IMR-90 (cell line): Measurements from ENCODE around the gene ROBO1. TPM values are rescaled to one million over a fixed set of nuclear protein-coding genes. Genes with fewer than 3 reads are reported as not detected.

Source experiments
- ATAC-seq: fragments of 200-7000 bp; cut with Tn5 transposase; 2 replicates; pipeline ENCODE4 v1.9.1; 2020; ENCODE audit warnings: low read depth, mild to moderate bottlenecking, moderate library complexity
- BruUV-seq: library from RNA; stranded (reverse); fragments of 400-500 nt; replicated peaks from 2 replicates; lab custom pipeline; 2021; lab: Mats Ljungman, UMichigan
- CTCF ChIA-PET: fragments of 300-600 bp; formaldehyde crosslinking; extraction: SDS; loops from one replicate; lab custom pipeline; 2021; ENCODE audit warnings: antibody characterized with exemption; lab: Yijun Ruan, JAX
- POLR2A ChIA-PET: fragments of 300-600 bp; sonication (Branson Sonifier 250); formaldehyde crosslinking; loops from one replicate; lab custom pipeline; 2022; ENCODE audit warnings: antibody characterized with exemption; ENCODE audit not compliant: unreplicated experiment; lab: Charles Lee
- DNase-seq: peaks from one replicate; pipeline ENCODE4 v3.0.0; 2013
- H2AFZ ChIP-seq: replicated peaks from 2 replicates; pipeline ENCODE3; 2013; ENCODE audit warnings: low read length, mild to moderate bottlenecking; ENCODE audit not compliant: poor library complexity
- H2AK5ac ChIP-seq: 2 replicates; pipeline ENCODE4 v1.6.1; 2013; ENCODE audit warnings: low read depth, low read length, inconsistent platforms
- H2AK9ac ChIP-seq: replicated peaks from 2 replicates; pipeline ENCODE3; 2013; ENCODE audit warnings: mild to moderate bottlenecking, low read depth, low read length, moderate library complexity; ENCODE audit not compliant: poor library complexity
- H2BK120ac ChIP-seq: 2 replicates; pipeline ENCODE4 v1.6.1; 2013; ENCODE audit warnings: low read depth, low read length, inconsistent platforms
- H2BK15ac ChIP-seq: 3 replicates; pipeline ENCODE4 v1.6.1; 2013; ENCODE audit warnings: low read depth, low read length, inconsistent platforms
- H2BK20ac ChIP-seq: 2 replicates; pipeline ENCODE4 v1.6.1; 2013; ENCODE audit warnings: low read depth, mild to moderate bottlenecking, inconsistent platforms, low read length, moderate library complexity
- H2BK5ac ChIP-seq: 2 replicates; pipeline ENCODE4 v1.6.1; 2013; ENCODE audit warnings: mild to moderate bottlenecking, low read depth, low read length, inconsistent platforms; ENCODE audit not compliant: poor library complexity, severe bottlenecking
- H3K14ac ChIP-seq: replicated peaks from 2 replicates; pipeline ENCODE4 v1.6.1; 2013; ENCODE audit warnings: low read depth, low read length, inconsistent platforms
- H3K18ac ChIP-seq: 2 replicates; pipeline ENCODE4 v1.6.1; 2013; ENCODE audit warnings: low read depth, low read length, control low read depth
- H3K23ac ChIP-seq: 2 replicates; pipeline ENCODE4 v1.6.1; 2013; ENCODE audit warnings: low read depth, low read length, inconsistent platforms
- H3K27ac ChIP-seq: 2 replicates; pipeline ENCODE4 v1.5.1; 2013; ENCODE audit warnings: mild to moderate bottlenecking, control low read depth, low read length; ENCODE audit not compliant: insufficient read depth
- H3K27me3 ChIP-seq: 2 replicates; pipeline ENCODE4 v1.6.1; 2013; ENCODE audit warnings: low read length; ENCODE audit not compliant: control insufficient read depth, insufficient read depth
- H3K36me3 ChIP-seq: 2 replicates; pipeline ENCODE4 v1.6.1; 2013; ENCODE audit warnings: low read length, mixed read lengths; ENCODE audit not compliant: control insufficient read depth, insufficient read depth
- H3K4ac ChIP-seq: 2 replicates; pipeline ENCODE4 v1.6.1; 2013; ENCODE audit warnings: low read depth, low read length, inconsistent platforms
- H3K4me1 ChIP-seq: 2 replicates; pipeline ENCODE4 v1.6.1; 2013; ENCODE audit warnings: low read length, mixed read lengths; ENCODE audit not compliant: control insufficient read depth, insufficient read depth
- H3K4me2 ChIP-seq: 2 replicates; pipeline ENCODE4 v1.6.1; 2013; ENCODE audit warnings: low read depth, mild to moderate bottlenecking, control low read depth, low read length, moderate library complexity
- H3K4me3 ChIP-seq: 2 replicates; pipeline ENCODE4 v1.5.1; 2013; ENCODE audit warnings: low read depth, mild to moderate bottlenecking, control low read depth, low read length, moderate library complexity; ENCODE audit not compliant: insufficient read depth
- H3K56ac ChIP-seq: 2 replicates; pipeline ENCODE4 v1.6.1; 2013; ENCODE audit warnings: low read length, inconsistent platforms; ENCODE audit not compliant: insufficient read depth; ENCODE audit errors: extremely low read depth
- H3K79me1 ChIP-seq, 2 experiments: 2 replicates each; pipeline ENCODE4 v1.6.1; 2013; ENCODE audit warnings: low read length in 2 of 2, inconsistent platforms in 1 of 2, low read depth in 1 of 2
- H3K9ac ChIP-seq: 2 replicates; pipeline ENCODE4 v1.6.1; 2013; ENCODE audit warnings: low read depth, low read length, control low read depth
- H3K9me1 ChIP-seq: 2 replicates; pipeline ENCODE4 v1.6.1; 2013; ENCODE audit warnings: low read length, inconsistent platforms; ENCODE audit not compliant: insufficient read depth
- H3K9me3 ChIP-seq: 2 replicates; pipeline ENCODE4 v1.6.1; 2013; ENCODE audit warnings: low read length; ENCODE audit not compliant: control insufficient read depth, insufficient read depth
- H4K20me1 ChIP-seq: 2 replicates; pipeline ENCODE4 v1.6.1; 2013; ENCODE audit warnings: low read length, inconsistent platforms; ENCODE audit not compliant: insufficient read depth
- H4K5ac ChIP-seq: 2 replicates; pipeline ENCODE4 v1.6.1; 2013; ENCODE audit warnings: mild to moderate bottlenecking, low read depth, low read length, control low read depth
- H4K8ac ChIP-seq, 2 experiments: 2 replicates each; pipeline ENCODE4 v1.6.1; 2013; ENCODE audit warnings: low read depth in 2 of 2, low read length in 2 of 2, control low read depth in 1 of 2, inconsistent platforms in 1 of 2
- H4K91ac ChIP-seq: 2 replicates; pipeline ENCODE4 v1.6.1; 2013; ENCODE audit warnings: low read depth, low read length, inconsistent platforms; ENCODE audit not compliant: insufficient read depth
- BHLHE40 ChIP-seq: fragments of 150-350 bp; IDR thresholded peaks from 2 replicates; pipeline ENCODE4 v1.6.1; 2016; ENCODE audit warnings: mild to moderate bottlenecking, low read depth, low read length
- CHD1 ChIP-seq: IDR thresholded peaks from 2 replicates; pipeline ENCODE4 v1.6.1; 2012; ENCODE audit warnings: low read depth, low read length, improper control_type of control experiment
- FOS ChIP-seq: fragments of 150-350 bp; IDR thresholded peaks from 2 replicates; pipeline ENCODE4 v1.6.1; 2016; ENCODE audit warnings: low read depth, low read length
- MAFK ChIP-seq: IDR thresholded peaks from 2 replicates; pipeline ENCODE4 v1.6.1; 2012; ENCODE audit warnings: low read depth, low read length, improper control_type of control experiment
- MAZ ChIP-seq: IDR thresholded peaks from 2 replicates; pipeline ENCODE4 v1.6.1; 2012; ENCODE audit warnings: low read depth, mild to moderate bottlenecking, low read length, improper control_type of control experiment, moderate library complexity, borderline replicate concordance
- MXI1 ChIP-seq: IDR thresholded peaks from 2 replicates; pipeline ENCODE4 v1.6.1; 2012; ENCODE audit warnings: low read depth, mild to moderate bottlenecking, low read length, moderate library complexity, borderline replicate concordance
- NFE2L2 ChIP-seq: fragments of 150-350 bp; IDR thresholded peaks from 2 replicates; pipeline ENCODE4 v1.6.1; 2016; ENCODE audit warnings: low read depth, mild to moderate bottlenecking, low read length
- POLR2A ChIP-seq: IDR thresholded peaks from 2 replicates; pipeline ENCODE4 v1.6.1; 2012; ENCODE audit warnings: mild to moderate bottlenecking, low read depth, low read length
- RAD21 ChIP-seq: IDR thresholded peaks from 2 replicates; pipeline ENCODE4 v1.6.1; 2012; ENCODE audit warnings: low read length, improper control_type of control experiment
- RCOR1 ChIP-seq: IDR thresholded peaks from 2 replicates; pipeline ENCODE4 v1.6.1; 2012; ENCODE audit warnings: mild to moderate bottlenecking, low read length, improper control_type of control experiment; ENCODE audit not compliant: insufficient replicate concordance
- RFX5 ChIP-seq: IDR thresholded peaks from 2 replicates; pipeline ENCODE4 v1.8.0; 2012; ENCODE audit warnings: low read depth, mild to moderate bottlenecking, low read length, moderate library complexity
- SMC3 ChIP-seq: fragments of 150-350 bp; IDR thresholded peaks from 2 replicates; pipeline ENCODE4 v1.6.1; 2016; ENCODE audit warnings: low read depth, mild to moderate bottlenecking, antibody characterized with exemption, low read length, moderate library complexity
- WGBS, 2 experiments: methylation state at CpG; one replicate each; pipeline versions ENCODE4 v1.1.5 to v1.1.7; 2013; ENCODE audit warnings: missing lambda C conversion rate in 2 of 2; ENCODE audit not compliant: insufficient read length in 1 of 2; ENCODE audit errors: extremely low coverage in 2 of 2; 5-methylcytosine and 5-hydroxymethylcytosine counted together
- dilution Hi-C: fragments of 300-500 bp; cut with HindIII; formaldehyde crosslinking; loops from one replicate; pipeline ENCODE4 v1.14.3; 2018; ENCODE audit warnings: low sequenced_read_pairs; ENCODE audit not compliant: unreplicated experiment
- in situ Hi-C: fragments of 300-500 bp; cut with MboI; formaldehyde crosslinking; loops from 3 replicates; pipeline ENCODE4 v1.14.3; 2019; ENCODE audit warnings: low sequenced_read_pairs, inconsistent platforms, mixed read lengths
- intact Hi-C: fragments of 100-400 bp; cut with micrococcal nuclease; formaldehyde crosslinking; loops from 2 replicates; pipeline ENCODE4 v1.10.0; 2022
- polyA plus RNA-seq, 3 experiments: library from polyadenylated mRNA; depleted of rRNA; stranded (reverse); fragments of >200 nt; gene quantifications; 2 replicates each; pipeline ENCODE4 v1.2.3, GENCODE V29; 2012; ENCODE audit warnings: low replicate concordance in 1 of 3
- total RNA-seq: library from RNA; depleted of rRNA; stranded (reverse); fragments of >200 nt; gene quantifications from 2 replicates; pipeline ENCODE4 v1.2.3, GENCODE V29; 2012
- TF ChIP-seq, protein P1 (sequence below): fragments of 150-350 bp; IDR thresholded peaks from 2 replicates; pipeline ENCODE4 v1.6.1; 2017; ENCODE audit warnings: mild to moderate bottlenecking, antibody characterized with exemption, low read length, low read depth
- TF ChIP-seq, protein P2 (sequence below): conservative IDR thresholded peaks from 2 replicates; pipeline ENCODE4 v1.5.1; 2012; ENCODE audit warnings: mild to moderate bottlenecking, low read depth, low read length, improper control_type of control experiment
- TF ChIP-seq, protein P3 (sequence below): fragments of 150-350 bp; IDR thresholded peaks from 2 replicates; pipeline ENCODE4 v1.6.1; 2016; ENCODE audit warnings: low read depth, mild to moderate bottlenecking, low read length, moderate library complexity, borderline replicate concordance

ROBO1 gene
- total and polyA plus RNA-seq, 2 of the 4 experiments (the other 2 are of a cell fraction), result 24.1 to 53.9 TPM

DNA sequence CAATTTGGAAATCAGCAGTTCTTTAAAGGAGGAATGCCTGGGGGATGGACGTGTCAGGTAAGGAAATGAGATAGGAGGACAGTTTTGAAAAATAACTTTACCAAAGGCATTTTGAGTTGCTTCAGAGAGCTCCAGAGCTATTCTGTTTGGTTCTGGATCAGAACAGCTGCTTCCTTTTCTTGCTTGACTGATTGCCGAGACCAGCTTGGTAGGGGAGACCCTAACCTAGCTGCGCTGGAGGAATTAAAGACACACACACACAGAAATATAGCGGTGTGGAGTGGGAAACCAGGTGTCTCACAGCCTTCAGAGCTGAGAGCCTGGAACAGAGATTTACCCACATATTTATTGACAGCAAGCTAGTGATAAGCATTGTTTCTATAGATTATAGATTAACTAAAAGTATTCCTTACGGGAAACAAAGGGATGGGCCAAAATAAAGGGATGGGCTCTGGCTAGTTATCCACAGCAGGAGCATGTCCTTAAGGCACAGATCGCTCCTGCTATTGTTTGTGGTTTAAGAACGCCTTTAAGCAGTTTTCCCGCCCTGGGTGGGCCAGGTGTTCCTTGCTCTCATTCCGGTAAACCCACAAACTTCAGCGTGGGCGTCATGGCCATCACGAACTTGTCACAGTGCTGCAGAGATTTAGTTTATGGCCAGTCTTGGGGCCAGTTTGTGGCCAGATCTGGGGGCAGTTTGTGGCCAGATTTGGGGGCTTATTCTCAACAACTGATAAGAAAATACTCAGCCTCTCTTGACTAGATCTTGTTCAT, 556.0 kb downstream of the ROBO1 start:
- DNase-seq (no peak), ATAC-seq (no peak)
- Histone ChIP-seq H2BK5ac (no peak overlapping the region), H2BK15ac (no peak overlapping the region), H3K27me3 (no peaks in the 10 kb centered on the region; the same call in 1 of the 2 replicates), H3K79me1 (no peaks in the 10 kb centered on the region), H4K8ac (no peak overlapping the region), H3K18ac (no peak overlapping the region), H3K9me3 (no peaks in the 10 kb centered on the region), H3K9ac (no peak overlapping the region), H2BK20ac (no peak overlapping the region), H3K23ac (no peak overlapping the region), H2AK9ac (no peak overlapping the region), H4K20me1 (no peaks in the 10 kb centered on the region), H2BK120ac (no peak overlapping the region), H3K27ac (no peak overlapping the region), H3K56ac (no peak overlapping the region), H3K4me3 (no peak overlapping the region), H3K14ac (no peak overlapping the region), H3K4ac (no peak overlapping the region), H4K5ac (no peak overlapping the region), H3K4me1 (no peaks in the 10 kb centered on the region), H3K9me1 (no peaks in the 10 kb centered on the region), H4K91ac (no peak overlapping the region), H2AFZ (no peak overlapping the region), H3K36me3 (no peaks in the 10 kb centered on the region), H3K4me2 (no peak overlapping the region), H2AK5ac (no peak overlapping the region)
- intact Hi-C loops (no loop called here), in situ Hi-C loops (no loop called here), dilution Hi-C loops (no loop called here)
- ChIA-PET CTCF (no interaction called here), POLR2A (no interaction called here)
- no TSS peak for BruUV-seq
- 82% methylated on average over 5 of the region's 12 CpGs; no CpG with 5 or more reads in 1 of the 2 experiments for WGBS, 2 experiments
- TF ChIP-seq RFX5, result no peak
- TF ChIP-seq, protein P1, sequence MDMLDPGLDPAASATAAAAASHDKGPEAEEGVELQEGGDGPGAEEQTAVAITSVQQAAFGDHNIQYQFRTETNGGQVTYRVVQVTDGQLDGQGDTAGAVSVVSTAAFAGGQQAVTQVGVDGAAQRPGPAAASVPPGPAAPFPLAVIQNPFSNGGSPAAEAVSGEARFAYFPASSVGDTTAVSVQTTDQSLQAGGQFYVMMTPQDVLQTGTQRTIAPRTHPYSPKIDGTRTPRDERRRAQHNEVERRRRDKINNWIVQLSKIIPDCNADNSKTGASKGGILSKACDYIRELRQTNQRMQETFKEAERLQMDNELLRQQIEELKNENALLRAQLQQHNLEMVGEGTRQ, result no peak
- TF ChIP-seq BHLHE40, result no peak
- no peak for TF ChIP-seq POLR2A
- no peak for TF ChIP-seq CHD1
- no peak for TF ChIP-seq MAZ
- TF ChIP-seq, protein P2, sequence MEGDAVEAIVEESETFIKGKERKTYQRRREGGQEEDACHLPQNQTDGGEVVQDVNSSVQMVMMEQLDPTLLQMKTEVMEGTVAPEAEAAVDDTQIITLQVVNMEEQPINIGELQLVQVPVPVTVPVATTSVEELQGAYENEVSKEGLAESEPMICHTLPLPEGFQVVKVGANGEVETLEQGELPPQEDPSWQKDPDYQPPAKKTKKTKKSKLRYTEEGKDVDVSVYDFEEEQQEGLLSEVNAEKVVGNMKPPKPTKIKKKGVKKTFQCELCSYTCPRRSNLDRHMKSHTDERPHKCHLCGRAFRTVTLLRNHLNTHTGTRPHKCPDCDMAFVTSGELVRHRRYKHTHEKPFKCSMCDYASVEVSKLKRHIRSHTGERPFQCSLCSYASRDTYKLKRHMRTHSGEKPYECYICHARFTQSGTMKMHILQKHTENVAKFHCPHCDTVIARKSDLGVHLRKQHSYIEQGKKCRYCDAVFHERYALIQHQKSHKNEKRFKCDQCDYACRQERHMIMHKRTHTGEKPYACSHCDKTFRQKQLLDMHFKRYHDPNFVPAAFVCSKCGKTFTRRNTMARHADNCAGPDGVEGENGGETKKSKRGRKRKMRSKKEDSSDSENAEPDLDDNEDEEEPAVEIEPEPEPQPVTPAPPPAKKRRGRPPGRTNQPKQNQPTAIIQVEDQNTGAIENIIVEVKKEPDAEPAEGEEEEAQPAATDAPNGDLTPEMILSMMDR, result no peak
- TF ChIP-seq MAFK, result no peak
- TF ChIP-seq RCOR1, result no peak
- no peak for TF ChIP-seq NFE2L2
- TF ChIP-seq, protein P3, sequence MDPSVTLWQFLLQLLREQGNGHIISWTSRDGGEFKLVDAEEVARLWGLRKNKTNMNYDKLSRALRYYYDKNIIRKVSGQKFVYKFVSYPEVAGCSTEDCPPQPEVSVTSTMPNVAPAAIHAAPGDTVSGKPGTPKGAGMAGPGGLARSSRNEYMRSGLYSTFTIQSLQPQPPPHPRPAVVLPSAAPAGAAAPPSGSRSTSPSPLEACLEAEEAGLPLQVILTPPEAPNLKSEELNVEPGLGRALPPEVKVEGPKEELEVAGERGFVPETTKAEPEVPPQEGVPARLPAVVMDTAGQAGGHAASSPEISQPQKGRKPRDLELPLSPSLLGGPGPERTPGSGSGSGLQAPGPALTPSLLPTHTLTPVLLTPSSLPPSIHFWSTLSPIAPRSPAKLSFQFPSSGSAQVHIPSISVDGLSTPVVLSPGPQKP, result no peak
- no peak for TF ChIP-seq FOS
- TF ChIP-seq RAD21, result no peak
- no peak for TF ChIP-seq SMC3
- no peak for TF ChIP-seq MXI1
